Middle frontal gyrus (tissue), 1 donor: ENCODE results near the gene ARHGAP42.

Source experiments
- DNase-seq: peaks from one replicate; pipeline ENCODE4 v3.0.0-alpha.2; 2015; ENCODE audit warnings: low spot score; ENCODE audit errors: extremely low spot score

The ARHGAP42 gene

GRCh38 chr11:100794446-100794845 is 107.4 kb downstream of the ARHGAP42 start:
- DNase-seq = no peak

DNA sequence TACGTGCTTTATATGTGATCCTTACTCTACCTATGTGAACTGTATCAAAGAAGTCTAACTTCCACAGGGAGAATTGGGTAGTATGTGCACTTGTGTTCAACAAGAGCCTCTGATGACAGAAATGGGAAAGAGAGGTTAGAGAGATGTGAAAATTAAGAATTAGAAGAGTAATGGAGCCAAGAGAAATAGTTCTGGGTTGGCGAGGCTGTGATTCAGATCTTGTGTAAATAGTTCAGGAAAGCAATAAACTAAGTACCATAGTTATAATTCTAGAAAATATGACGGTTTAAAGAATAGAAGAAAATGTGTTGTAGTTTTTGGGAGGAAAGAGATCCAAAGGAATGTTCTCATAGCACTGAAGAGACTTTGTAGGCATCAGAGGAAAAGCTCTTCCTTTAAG is 112.4 kb downstream of the ARHGAP42 start:
- no peak for DNase-seq

DNA sequence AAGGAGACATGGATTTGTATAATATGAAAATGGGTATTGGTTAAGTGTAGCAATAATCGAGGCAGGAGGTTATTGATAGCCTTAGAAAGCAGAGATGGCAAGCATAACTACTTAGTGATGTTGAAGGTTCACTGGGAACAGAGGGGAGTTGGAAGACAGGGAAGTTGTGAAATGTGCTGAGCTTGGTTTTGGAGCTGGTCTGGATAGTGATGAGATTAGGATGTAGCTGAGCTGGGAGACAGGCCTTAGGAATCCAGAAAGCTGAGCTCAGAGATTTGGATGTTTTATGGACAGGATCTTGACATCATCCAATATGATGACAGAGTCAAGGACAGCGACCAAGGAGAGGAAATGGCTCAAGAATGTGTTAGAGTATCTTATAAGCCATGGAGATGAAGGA is 113.1 kb downstream of the ARHGAP42 start:
- DNase-seq = no peak

DNA sequence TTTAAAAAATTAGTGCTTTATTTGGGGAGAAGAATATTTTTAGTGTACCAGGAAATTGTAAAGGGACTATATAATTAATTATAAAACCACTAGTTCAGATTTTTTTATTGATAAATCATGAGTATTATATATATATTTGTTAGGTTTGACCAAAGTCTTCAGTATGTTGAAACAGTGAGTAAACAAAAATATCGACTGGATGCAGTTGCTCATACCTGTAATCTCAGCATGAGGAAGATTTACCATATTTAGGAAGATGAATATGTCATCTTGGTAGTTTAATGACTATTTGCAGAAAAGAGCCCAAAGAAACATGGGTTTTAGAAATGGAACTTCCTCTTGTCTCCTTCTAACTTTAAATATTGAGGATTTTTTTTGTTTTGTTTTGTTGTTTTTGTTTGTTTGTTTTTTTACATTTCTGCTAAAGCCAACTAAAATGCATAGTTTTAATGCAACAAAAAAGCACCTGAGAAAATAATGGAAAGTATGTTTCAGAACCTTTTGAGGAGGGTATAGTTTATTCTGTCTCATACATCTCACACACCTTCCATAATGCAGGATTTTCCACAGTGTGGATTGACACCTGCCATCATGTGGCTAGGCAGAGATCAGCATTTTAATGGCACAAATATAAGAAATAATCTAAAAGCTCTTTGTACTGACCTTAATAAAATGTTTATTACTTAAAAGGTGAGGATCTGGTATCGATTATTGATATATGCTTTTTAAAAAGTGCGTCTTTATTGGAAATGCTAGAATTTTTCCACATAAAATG is 114.3 kb downstream of the ARHGAP42 start:
- no peak for DNase-seq

- DNase-seq = no peak
Measured at GRCh38 chr11:100805506-100806199, 118.6 kb downstream of the ARHGAP42 start.

DNA sequence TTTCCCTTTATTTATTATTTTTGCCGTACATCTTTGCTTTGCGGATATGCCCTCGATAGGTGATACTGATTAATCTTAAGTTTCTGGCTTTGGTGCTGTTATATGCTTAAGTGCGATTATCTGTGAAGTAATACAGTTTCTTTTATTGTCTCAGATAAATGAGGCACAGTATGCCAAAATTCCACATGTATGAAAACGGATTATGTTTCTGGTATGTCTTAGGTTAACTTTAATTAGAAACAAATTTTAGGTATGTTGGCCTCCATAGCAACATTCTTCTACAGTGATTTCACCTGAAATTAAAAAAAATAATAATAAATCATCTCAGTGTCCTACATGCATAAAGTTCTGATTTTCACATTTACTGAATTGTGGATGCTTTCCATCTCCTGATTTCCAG is 119.2 kb downstream of the ARHGAP42 start:
- DNase-seq = no peak

DNA sequence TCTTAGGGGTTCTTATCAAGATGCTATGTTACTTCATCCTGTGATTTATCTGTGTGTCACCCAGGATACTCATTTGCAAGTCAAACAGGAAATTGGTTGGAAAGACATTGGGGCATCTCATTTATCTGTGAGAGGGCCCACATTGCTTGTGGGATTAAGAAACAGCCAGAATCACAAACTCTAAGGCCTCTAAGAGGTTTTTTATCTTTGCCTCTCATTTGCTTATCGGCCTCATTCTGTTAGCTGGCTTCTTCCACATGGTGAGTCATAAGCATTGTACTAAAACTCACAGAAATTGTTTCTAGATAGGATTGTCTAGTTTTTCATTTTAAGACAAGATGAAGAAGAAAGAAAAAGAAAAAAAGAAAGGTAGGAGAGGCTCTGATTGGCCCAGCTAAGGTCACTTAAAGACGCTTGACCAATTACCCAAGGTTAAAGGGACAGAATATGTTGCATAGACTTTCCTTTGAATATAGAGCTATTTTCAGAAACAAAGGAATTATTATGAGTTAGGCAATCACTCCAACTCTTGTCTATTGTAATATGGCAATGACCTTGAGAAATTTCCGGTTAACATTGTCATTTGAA is 121.9 kb downstream of the ARHGAP42 start:
- DNase-seq = no peak

GRCh38 chr11:100810146-100810545 is 123.1 kb downstream of the ARHGAP42 start:
- no peak for DNase-seq

DNA sequence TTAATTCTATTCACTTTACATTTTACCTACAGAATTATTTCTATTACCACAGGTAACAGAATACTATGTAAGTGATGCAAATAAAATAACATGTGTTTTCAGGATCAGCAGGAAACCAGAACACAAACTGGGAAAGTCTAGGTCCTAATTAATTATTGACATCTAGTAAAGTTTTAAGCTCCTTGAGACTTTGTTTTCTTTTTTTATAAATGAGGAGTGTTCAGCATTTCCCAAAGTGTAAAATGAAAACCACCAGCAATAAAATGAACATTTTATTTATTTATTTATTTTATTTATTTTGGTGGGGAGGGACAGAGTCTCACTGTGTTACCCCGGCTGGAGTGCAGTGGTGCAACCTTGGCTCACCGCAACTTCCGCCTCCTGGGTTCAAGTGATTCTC is 123.6 kb downstream of the ARHGAP42 start:
- no peak for DNase-seq

GRCh38 chr11:100812517-100812916 is 125.4 kb downstream of the ARHGAP42 start:
- DNase-seq = no peak

DNA sequence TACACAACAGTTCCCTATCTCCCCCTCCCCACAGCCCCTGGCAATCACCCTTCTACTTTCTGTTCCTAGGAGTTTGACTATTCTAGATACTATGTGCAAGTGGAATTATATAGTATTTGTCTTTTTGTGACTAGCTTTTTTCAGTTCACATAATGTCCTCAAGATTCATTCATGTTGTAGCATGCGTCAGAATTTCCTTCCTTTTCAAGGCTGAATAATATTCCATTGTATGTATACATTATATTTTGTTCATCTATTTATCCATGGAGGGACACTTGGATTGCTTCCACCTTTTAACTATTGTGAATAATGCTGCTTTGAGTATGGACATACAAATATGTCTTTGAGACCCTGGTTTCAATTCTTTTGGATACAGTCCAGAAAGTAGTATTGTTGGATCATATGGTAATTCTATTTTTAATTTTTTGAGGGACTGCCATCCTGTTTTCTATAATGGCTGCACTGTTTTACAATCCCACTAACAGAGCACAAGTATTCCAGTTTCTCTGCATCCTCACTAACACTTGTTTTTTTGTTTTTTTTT is 128.8 kb downstream of the ARHGAP42 start:
- DNase-seq = no peak

- DNase-seq = no peak
Measured at GRCh38 chr11:100816823-100817222, 129.7 kb downstream of the ARHGAP42 start.

GRCh38 chr11:100817620-100818019 is 130.5 kb downstream of the ARHGAP42 start:
- no peak for DNase-seq

- DNase-seq = no peak
Measured at GRCh38 chr11:100820621-100821020, 133.5 kb downstream of the ARHGAP42 start.

- no peak for DNase-seq
Measured at GRCh38 chr11:100821198-100821597, 134.1 kb downstream of the ARHGAP42 start.

GRCh38 chr11:100823360-100823759 is 136.3 kb downstream of the ARHGAP42 start:
- no peak for DNase-seq

DNA sequence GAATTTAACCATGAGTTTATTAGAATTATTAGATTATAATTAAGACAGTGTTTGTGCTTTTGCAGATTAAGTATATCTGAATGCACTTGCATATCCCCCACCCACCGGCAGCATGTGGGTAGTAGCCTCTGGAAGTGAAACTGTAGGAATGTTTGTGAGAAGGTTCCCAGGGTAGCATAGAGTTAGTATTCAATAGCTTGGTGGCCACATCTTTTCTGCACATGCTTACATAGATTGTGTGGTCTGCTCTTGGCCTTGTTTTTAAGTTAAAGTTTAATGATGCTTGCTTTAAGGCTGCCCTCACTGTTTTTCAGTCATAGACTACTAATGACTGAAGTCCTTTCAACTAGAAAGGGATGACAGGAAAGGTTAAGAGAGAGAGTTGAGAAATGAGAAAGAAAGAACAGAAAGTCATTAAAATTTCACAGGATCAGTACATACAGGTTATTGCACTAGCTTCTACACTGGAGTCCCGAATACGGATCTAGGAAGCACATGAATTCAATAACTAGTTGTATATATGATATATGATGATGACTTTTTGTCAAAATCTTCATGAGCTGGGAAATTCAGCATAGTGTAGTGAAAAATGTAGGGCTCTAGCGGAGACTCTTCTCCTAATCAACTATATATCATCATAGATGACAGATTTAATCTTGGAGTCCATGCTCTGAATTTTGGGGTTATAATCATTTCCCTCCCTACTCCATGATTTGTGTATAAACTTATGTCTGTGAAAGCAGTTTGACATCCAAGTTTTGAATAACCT is 137.1 kb downstream of the ARHGAP42 start:
- DNase-seq = no peak

- no peak for DNase-seq
Measured at GRCh38 chr11:100825626-100826025, 138.5 kb downstream of the ARHGAP42 start.

DNA sequence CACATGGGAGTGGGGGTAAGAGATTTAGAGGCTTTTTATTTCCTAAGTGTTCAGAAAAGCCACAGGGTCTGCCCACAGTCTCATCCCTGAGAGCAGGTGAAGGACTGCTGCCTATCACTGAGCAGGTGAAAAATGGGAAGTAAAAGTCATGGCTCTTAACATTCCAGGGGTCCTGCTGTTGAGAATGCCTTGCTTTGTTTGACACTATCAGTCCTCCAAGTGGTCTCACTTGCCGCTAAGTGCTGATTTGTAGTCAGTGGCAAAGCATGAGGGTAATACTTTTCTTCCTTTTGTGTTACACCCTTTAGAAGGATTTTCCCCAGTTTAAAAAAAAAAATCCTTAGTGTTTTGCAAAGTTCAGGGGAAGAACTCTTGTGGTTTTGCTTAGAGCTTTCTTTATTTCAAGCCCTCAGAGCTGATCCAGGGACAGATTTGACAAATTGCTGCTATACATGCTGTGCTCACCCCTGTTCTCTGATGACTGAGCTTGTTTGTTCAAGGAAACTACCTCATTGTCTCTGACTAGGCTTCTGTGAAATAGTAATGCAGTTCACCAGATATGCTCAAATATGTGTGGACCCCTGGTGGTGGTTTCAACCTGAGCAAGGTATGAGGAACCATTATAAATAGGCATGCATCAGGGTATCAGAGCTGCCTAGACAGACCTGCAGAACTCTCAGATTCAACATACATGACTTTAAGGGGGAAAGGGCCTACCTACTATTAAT is 141.0 kb downstream of the ARHGAP42 start:
- no peak for DNase-seq

- no peak for DNase-seq
Measured at GRCh38 chr11:100830274-100830673, 143.2 kb downstream of the ARHGAP42 start.
